ENCODE data around the gene ATP8A2. TPM values are rescaled to one million over a fixed set of nuclear protein-coding genes. Genes with fewer than 3 reads are reported as not detected.

ATP8A2 gene
- total and polyA plus RNA-seq, 9 of the 15 experiments (the other 6 are each of a cell fraction or from before 2014, with no cell fraction given) = under 0.01 to 0.33 (median 0.06) TPM; not detected in 4

GRCh38 chr13:26030331-26030730 is 658.6 kb downstream of the ATP8A2 start:
- H3K36me3 ChIP-seq (ENCODE audit: control insufficient read depth, insufficient read depth, low read length) = no peaks in the 10 kb centered on the region
- 0% methylated on average over 4 of the region's 4 CpGs for WGBS (ENCODE audit: insufficient coverage, low coverage, missing lambda C conversion rate)
- CTCF ChIA-PET (ENCODE audit: low intra/inter-chr PET ratio) = no interaction called here
- no peaks in the 10 kb centered on the region for H3K79me2 ChIP-seq (ENCODE audit: control insufficient read depth, insufficient read depth, low read length)
- no peak overlapping the region for H3K4me3 ChIP-seq
- TF ChIP-seq SMAD2 (IDR thresholded peaks at IDR 0.05; ENCODE audit: low read depth, low read length) (no peak), EGR1 (conservative IDR thresholded peaks at IDR 0.05) (no peak), ZNF75A (CRISPR knock-in tag; IDR thresholded peaks at IDR 0.05) (no peak), HDAC2 (IDR thresholded peaks at IDR 0.05) (no peak), E2F3 (CRISPR knock-in tag; IDR thresholded peaks at IDR 0.05) (no peak), FOXK1 (CRISPR knock-in tag; IDR thresholded peaks at IDR 0.05; ENCODE audit: borderline replicate concordance) (no peak), SP2 (IDR thresholded peaks at IDR 0.05; ENCODE audit: extremely low read depth, low read depth, low read length, poor library complexity, severe bottlenecking) (no peak), GABPA (tag; conservative IDR thresholded peaks at IDR 0.05; ENCODE audit: low read depth) (no peak), RAD21 (CRISPR knock-in tag; conservative IDR thresholded peaks at IDR 0.05 in 1 of 2, IDR thresholded peaks at IDR 0.05 in 1 of 2) (no peak), NCOA4 (IDR thresholded peaks at IDR 0.05; ENCODE audit: partially characterized antibody) (no peak), SAP30 (IDR thresholded peaks at IDR 0.05; ENCODE audit: borderline replicate concordance, insufficient read depth, low read depth, low read length, poor library complexity, severe bottlenecking) (no peak)
- H2AFZ ChIP-seq (ENCODE audit: low read depth, low read length) = no peak overlapping the region
- POLR2A ChIA-PET = interaction anchor here (1.1 kb wide), 1 partner anchor 20 kb away, joined by 3 read pairs; no protein-coding TSS in a partner anchor
- H3K27me3 ChIP-seq (ENCODE audit: control insufficient read depth in 2 of 2, insufficient read depth in 2 of 2, low read length in 2 of 2) = peaks cover 0 to 8% of the 10 kb centered on the region in 2 experiments; a peak in 1 of 5 replicates
- DNase-seq (ENCODE audit: extremely low read depth in 1 of 4, low spot score in 3 of 4) (no peak), FAIRE-seq (no peak), ATAC-seq (no peak)
- intact Hi-C loops (cut with micrococcal nuclease) (no loop called here), in situ Hi-C loops (cut with MboI) (no loop called here)
- H3K9me1 ChIP-seq (ENCODE audit: control insufficient read depth, insufficient read depth, low read length) = no peaks in the 10 kb centered on the region
- H3K27ac ChIP-seq (ENCODE audit: extremely low read depth, low read depth, low read length) = no peak overlapping the region
- H3K4me2 ChIP-seq (ENCODE audit: insufficient read depth, low read length) = no peak overlapping the region
- H4K20me1 ChIP-seq (replicated peaks; ENCODE audit: control insufficient read depth, insufficient read depth, low read length) = no peaks in the 10 kb centered on the region
- H3K9me3 ChIP-seq (replicated peaks; ENCODE audit: control insufficient read depth, insufficient read depth, low read depth, low read length) = no peaks in the 10 kb centered on the region
- BruUV-seq (replicated peaks) = no TSS peak
- H3K4me1 ChIP-seq (replicated peaks in 1 of 2; ENCODE audit: control insufficient read depth in 2 of 2, insufficient read depth in 2 of 2, low read length in 2 of 2) = no peaks in the 10 kb centered on the region
- H3K9ac ChIP-seq (ENCODE audit: insufficient read depth in 1 of 2, low read depth in 2 of 2, low read length in 2 of 2) = no peak overlapping the region

Measured in K562 (cell line).